WTC11 (cell line): ENCODE results near the gene SYNPO.

Experiments used
- ETV6 ChIP-seq: sonication (generic); formaldehyde crosslinking; IDR thresholded peaks from 2 replicates; pipeline ENCODE4 v1.8.1; 2022; ENCODE audit warnings: mild to moderate bottlenecking, missing genetic modification reagents
- FOXK1 ChIP-seq: sonication (generic); formaldehyde crosslinking; IDR thresholded peaks from 2 replicates; pipeline ENCODE4 v1.8.0; 2022; ENCODE audit warnings: mild to moderate bottlenecking, moderate library complexity, missing genetic modification reagents
- SP1 ChIP-seq: sonication (generic); formaldehyde crosslinking; conservative IDR thresholded peaks from 2 replicates; pipeline ENCODE4 v1.8.1; 2022; ENCODE audit warnings: missing genetic modification reagents
- TF ChIP-seq, protein P1 (sequence below): sonication (generic); formaldehyde crosslinking; IDR thresholded peaks from 2 replicates; pipeline ENCODE4 v1.8.0; 2022; ENCODE audit warnings: mild to moderate bottlenecking, missing genetic modification reagents
- TF ChIP-seq, protein P2 (sequence below): fragments of 200-600 bp; IDR thresholded peaks from 2 replicates; pipeline ENCODE4 v1.8.0; 2022; ENCODE audit warnings: antibody characterized with exemption
- TF ChIP-seq, protein P3 (sequence below): sonication (generic); formaldehyde crosslinking; IDR thresholded peaks from 2 replicates; pipeline ENCODE4 v1.8.1; 2023; ENCODE audit warnings: mild to moderate bottlenecking, missing genetic modification reagents, moderate library complexity
- TF ChIP-seq, protein P4 (sequence below): sonication (generic); formaldehyde crosslinking; IDR thresholded peaks from 2 replicates; pipeline ENCODE4 v1.8.0; 2023; ENCODE audit warnings: missing genetic modification reagents, mild to moderate bottlenecking, borderline replicate concordance

DNA sequence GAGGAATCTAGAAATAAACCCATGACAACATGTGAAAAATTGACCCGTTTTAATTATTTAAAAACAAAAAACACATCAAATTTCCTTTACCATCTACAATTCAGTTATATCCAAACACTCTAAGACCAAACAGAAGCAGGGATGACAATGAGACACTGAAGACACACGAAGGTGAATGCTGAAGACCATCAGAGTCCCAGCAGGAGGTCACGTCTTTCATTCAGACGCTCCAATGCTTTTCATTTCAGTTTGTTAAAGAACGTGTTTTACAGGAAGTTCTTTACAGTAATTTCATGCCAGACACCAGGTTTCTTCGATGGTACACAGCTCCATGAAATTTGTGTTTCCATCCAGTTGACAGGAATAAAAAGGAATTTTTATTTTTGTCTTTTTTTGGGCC, 50.3 kb downstream of the SYNPO start:
- TF ChIP-seq, protein P1, sequence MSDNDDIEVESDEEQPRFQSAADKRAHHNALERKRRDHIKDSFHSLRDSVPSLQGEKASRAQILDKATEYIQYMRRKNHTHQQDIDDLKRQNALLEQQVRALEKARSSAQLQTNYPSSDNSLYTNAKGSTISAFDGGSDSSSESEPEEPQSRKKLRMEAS (CRISPR knock-in tag) = no peak
- TF ChIP-seq, protein P2, sequence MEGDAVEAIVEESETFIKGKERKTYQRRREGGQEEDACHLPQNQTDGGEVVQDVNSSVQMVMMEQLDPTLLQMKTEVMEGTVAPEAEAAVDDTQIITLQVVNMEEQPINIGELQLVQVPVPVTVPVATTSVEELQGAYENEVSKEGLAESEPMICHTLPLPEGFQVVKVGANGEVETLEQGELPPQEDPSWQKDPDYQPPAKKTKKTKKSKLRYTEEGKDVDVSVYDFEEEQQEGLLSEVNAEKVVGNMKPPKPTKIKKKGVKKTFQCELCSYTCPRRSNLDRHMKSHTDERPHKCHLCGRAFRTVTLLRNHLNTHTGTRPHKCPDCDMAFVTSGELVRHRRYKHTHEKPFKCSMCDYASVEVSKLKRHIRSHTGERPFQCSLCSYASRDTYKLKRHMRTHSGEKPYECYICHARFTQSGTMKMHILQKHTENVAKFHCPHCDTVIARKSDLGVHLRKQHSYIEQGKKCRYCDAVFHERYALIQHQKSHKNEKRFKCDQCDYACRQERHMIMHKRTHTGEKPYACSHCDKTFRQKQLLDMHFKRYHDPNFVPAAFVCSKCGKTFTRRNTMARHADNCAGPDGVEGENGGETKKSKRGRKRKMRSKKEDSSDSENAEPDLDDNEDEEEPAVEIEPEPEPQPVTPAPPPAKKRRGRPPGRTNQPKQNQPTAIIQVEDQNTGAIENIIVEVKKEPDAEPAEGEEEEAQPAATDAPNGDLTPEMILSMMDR = no peak
- TF ChIP-seq FOXK1 (CRISPR knock-in tag) = no peak
- TF ChIP-seq ETV6 (CRISPR knock-in tag) = no peak
- TF ChIP-seq, protein P3, sequence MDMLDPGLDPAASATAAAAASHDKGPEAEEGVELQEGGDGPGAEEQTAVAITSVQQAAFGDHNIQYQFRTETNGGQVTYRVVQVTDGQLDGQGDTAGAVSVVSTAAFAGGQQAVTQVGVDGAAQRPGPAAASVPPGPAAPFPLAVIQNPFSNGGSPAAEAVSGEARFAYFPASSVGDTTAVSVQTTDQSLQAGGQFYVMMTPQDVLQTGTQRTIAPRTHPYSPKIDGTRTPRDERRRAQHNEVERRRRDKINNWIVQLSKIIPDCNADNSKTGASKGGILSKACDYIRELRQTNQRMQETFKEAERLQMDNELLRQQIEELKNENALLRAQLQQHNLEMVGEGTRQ (CRISPR knock-in tag) = no peak
- TF ChIP-seq, protein P4, sequence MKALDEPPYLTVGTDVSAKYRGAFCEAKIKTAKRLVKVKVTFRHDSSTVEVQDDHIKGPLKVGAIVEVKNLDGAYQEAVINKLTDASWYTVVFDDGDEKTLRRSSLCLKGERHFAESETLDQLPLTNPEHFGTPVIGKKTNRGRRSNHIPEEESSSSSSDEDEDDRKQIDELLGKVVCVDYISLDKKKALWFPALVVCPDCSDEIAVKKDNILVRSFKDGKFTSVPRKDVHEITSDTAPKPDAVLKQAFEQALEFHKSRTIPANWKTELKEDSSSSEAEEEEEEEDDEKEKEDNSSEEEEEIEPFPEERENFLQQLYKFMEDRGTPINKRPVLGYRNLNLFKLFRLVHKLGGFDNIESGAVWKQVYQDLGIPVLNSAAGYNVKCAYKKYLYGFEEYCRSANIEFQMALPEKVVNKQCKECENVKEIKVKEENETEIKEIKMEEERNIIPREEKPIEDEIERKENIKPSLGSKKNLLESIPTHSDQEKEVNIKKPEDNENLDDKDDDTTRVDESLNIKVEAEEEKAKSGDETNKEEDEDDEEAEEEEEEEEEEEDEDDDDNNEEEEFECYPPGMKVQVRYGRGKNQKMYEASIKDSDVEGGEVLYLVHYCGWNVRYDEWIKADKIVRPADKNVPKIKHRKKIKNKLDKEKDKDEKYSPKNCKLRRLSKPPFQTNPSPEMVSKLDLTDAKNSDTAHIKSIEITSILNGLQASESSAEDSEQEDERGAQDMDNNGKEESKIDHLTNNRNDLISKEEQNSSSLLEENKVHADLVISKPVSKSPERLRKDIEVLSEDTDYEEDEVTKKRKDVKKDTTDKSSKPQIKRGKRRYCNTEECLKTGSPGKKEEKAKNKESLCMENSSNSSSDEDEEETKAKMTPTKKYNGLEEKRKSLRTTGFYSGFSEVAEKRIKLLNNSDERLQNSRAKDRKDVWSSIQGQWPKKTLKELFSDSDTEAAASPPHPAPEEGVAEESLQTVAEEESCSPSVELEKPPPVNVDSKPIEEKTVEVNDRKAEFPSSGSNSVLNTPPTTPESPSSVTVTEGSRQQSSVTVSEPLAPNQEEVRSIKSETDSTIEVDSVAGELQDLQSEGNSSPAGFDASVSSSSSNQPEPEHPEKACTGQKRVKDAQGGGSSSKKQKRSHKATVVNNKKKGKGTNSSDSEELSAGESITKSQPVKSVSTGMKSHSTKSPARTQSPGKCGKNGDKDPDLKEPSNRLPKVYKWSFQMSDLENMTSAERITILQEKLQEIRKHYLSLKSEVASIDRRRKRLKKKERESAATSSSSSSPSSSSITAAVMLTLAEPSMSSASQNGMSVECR (CRISPR knock-in tag) = no peak
- TF ChIP-seq SP1 (CRISPR knock-in tag) = no peak
